Measurements from ENCODE around the gene CORO2A.

- TF ChIP-seq, protein P1, sequence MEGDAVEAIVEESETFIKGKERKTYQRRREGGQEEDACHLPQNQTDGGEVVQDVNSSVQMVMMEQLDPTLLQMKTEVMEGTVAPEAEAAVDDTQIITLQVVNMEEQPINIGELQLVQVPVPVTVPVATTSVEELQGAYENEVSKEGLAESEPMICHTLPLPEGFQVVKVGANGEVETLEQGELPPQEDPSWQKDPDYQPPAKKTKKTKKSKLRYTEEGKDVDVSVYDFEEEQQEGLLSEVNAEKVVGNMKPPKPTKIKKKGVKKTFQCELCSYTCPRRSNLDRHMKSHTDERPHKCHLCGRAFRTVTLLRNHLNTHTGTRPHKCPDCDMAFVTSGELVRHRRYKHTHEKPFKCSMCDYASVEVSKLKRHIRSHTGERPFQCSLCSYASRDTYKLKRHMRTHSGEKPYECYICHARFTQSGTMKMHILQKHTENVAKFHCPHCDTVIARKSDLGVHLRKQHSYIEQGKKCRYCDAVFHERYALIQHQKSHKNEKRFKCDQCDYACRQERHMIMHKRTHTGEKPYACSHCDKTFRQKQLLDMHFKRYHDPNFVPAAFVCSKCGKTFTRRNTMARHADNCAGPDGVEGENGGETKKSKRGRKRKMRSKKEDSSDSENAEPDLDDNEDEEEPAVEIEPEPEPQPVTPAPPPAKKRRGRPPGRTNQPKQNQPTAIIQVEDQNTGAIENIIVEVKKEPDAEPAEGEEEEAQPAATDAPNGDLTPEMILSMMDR (IDR thresholded peaks at IDR 0.05) = no peak
- TF ChIP-seq POLR2A (IDR thresholded peaks at IDR 0.05) = no peak
Measured at GRCh38 chr9:98094316-98094715, 98.1 kb downstream of the CORO2A start.
